Lower leg skin (tissue), 3 donors: ENCODE measurements around the gene POLH.
"Not testable (repeated sequence)": the region's sequence is repeated elsewhere in the genome, so short reads cannot be mapped to it uniquely, and the experiment has no call there.

Experiments
- POLR2A ChIP-seq, 2 donors: fragments of 450-650 bp; IDR thresholded peaks; one replicate each; pipeline ENCODE4 v1.6.1; 2016 to 2017; ENCODE audit warnings: antibody characterized with exemption in 2 of 2, mild to moderate bottlenecking in 1 of 2, moderate library complexity in 1 of 2
- TF ChIP-seq, protein P1 (sequence below), 3 donors: fragments of 450-650 bp; IDR thresholded peaks; one replicate each; pipeline ENCODE4 v1.5.1; 2016; ENCODE audit warnings: antibody characterized with exemption in 3 of 3, mild to moderate bottlenecking in 3 of 3, moderate library complexity in 2 of 3

DNA sequence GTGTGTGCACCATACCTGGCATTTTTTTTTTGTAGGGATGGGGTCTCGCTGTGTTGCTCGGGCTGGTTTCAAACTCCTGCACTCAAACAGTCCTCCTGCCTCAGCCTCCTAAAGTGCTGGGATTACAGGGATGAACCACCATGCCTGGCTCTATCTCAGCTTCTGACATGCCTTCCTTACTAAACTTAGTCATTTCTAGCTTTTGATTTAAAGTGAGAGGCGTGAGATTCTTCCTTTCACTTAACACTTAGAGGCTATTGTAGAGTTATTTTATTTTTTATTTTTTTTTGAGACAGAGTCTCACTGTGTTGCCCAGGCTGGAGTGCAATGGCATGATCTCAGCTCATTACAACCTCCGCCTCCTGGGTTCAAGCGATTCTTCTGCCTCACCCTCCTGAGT is 87.0 kb downstream of the POLH start:
- TF ChIP-seq, protein P1, sequence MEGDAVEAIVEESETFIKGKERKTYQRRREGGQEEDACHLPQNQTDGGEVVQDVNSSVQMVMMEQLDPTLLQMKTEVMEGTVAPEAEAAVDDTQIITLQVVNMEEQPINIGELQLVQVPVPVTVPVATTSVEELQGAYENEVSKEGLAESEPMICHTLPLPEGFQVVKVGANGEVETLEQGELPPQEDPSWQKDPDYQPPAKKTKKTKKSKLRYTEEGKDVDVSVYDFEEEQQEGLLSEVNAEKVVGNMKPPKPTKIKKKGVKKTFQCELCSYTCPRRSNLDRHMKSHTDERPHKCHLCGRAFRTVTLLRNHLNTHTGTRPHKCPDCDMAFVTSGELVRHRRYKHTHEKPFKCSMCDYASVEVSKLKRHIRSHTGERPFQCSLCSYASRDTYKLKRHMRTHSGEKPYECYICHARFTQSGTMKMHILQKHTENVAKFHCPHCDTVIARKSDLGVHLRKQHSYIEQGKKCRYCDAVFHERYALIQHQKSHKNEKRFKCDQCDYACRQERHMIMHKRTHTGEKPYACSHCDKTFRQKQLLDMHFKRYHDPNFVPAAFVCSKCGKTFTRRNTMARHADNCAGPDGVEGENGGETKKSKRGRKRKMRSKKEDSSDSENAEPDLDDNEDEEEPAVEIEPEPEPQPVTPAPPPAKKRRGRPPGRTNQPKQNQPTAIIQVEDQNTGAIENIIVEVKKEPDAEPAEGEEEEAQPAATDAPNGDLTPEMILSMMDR (IDR thresholded peaks at IDR 0.05): not testable (repeated sequence)
- TF ChIP-seq POLR2A (IDR thresholded peaks at IDR 0.05): not testable (repeated sequence)
